Esophagus muscularis mucosa (tissue), 4 donors: Measurements from ENCODE around the gene HOXA4.

Source experiments
- CTCF ChIP-seq, 3 experiments: fragments of 200-600 bp in 2 of 3; fragments of 450-650 bp in 1 of 3; sonication (generic) in 2 of 3; IDR thresholded peaks; one replicate each; pipeline ENCODE4 v1.5.1; 2017 to 2019; ENCODE audit warnings: antibody characterized with exemption in 3 of 3, mild to moderate bottlenecking in 2 of 3, moderate library complexity in 1 of 3
- EP300 ChIP-seq: sonication (generic); formaldehyde crosslinking; IDR thresholded peaks from one replicate; pipeline ENCODE4 v1.6.1; 2017; ENCODE audit warnings: antibody characterized with exemption
- POLR2A ChIP-seq: fragments of 450-650 bp; IDR thresholded peaks from one replicate; pipeline ENCODE4 v1.6.1; 2017; ENCODE audit warnings: antibody characterized with exemption, moderate library complexity, mild to moderate bottlenecking, low read depth
- POLR2AphosphoS5 ChIP-seq, 2 donors: sonication (generic); formaldehyde crosslinking; IDR thresholded peaks; one replicate each; pipeline ENCODE4 v1.6.1; 2017; ENCODE audit warnings: antibody characterized with exemption in 2 of 2

DNA sequence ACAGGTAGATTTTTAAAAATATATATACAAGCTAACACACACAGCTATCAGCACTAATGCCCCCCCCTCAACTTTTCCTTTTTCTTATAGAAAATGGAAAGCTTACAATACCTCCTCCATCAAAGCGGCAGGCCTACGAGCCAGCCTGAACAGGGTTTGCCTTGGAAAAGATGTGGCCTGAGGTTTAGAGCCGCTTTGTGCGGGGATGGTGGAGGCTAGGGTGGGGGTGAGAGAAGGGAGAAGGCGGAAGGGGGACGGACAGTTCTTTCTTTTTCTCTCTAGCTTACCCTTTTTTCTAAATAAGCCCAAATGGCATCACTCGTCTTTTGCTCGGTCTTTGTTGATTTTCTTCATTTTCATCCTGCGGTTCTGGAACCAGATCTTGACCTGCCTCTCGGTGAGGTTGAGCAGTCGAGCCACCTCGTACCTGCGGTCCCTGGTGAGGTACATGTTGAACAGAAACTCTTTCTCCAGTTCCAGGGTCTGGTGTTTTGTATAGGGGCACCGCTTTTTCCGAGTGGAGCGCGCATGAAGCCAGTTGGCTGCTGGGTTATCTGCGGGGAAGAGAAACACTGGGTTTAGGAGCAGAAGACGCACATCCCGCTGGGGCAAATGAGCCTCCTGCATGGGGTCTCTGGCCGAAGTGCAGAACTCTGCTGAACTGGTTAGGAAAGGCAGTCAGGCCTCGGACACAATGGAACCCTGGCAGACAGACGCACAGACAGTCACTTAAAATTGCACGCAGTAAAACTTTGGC lies 32.9 kb upstream of the HOXA4 start:
- no peak for TF ChIP-seq CTCF (IDR thresholded peaks at IDR 0.05)
- no peak for TF ChIP-seq POLR2A
- no peak for TF ChIP-seq POLR2AphosphoS5 (IDR thresholded peaks at IDR 0.05)
- no peak for TF ChIP-seq EP300
